ENCODE results near the gene RNF44. TPM values are rescaled to one million over a fixed set of nuclear protein-coding genes. Genes with fewer than 3 reads are reported as not detected.

RNF44 gene
- total and polyA plus RNA-seq, 2 of the 13 experiments (the other 11 are each of a cell fraction or from before 2014, with no cell fraction given), result 9.2 to 16.8 TPM

DNA sequence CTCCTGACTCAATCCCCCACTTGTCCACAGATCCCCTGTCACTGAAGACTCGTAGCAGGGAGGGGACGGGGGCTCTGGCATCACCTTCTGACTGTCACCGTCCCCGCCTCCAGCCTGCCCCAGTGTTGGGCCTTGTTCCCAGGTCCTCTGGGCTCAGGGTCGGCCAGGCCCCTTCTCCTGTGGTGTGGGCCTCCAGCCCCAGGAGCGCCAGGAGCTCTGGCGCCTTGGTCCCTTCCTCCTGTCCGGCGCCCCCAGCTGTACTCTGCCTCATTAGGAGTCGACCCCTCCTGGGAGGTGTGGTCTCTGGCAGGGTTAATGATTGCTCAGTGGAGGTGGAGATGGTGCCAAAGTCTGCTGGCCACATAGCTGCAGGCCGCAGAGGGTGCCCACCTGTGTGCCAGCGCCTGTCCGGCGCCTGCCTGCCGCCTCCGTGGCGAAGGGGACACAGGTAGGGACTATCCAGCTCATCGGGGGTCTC is 11.8 kb upstream of the RNF44 start, which contains the start of gene CDHR2 (continued):
- TF ChIP-seq, protein P1, sequence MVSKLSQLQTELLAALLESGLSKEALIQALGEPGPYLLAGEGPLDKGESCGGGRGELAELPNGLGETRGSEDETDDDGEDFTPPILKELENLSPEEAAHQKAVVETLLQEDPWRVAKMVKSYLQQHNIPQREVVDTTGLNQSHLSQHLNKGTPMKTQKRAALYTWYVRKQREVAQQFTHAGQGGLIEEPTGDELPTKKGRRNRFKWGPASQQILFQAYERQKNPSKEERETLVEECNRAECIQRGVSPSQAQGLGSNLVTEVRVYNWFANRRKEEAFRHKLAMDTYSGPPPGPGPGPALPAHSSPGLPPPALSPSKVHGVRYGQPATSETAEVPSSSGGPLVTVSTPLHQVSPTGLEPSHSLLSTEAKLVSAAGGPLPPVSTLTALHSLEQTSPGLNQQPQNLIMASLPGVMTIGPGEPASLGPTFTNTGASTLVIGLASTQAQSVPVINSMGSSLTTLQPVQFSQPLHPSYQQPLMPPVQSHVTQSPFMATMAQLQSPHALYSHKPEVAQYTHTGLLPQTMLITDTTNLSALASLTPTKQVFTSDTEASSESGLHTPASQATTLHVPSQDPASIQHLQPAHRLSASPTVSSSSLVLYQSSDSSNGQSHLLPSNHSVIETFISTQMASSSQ (IDR thresholded peaks at IDR 0.05; ENCODE audit: low read depth), result peak; percentile 92
- TF ChIP-seq, protein P1 (CRISPR knock-in tag; IDR thresholded peaks at IDR 0.05; ENCODE audit: borderline replicate concordance), result peak; percentile 95
- TF ChIP-seq ZNF790 (CRISPR knock-in tag; IDR thresholded peaks at IDR 0.05; ENCODE audit: borderline replicate concordance) (0 out of 2 replicates have a peak, but pooled peaks have one; percentile 22), ZNF317 (CRISPR knock-in tag; IDR thresholded peaks at IDR 0.05) (0 out of 2 replicates have a peak, but pooled peaks have one; percentile 7), TAF1 (CRISPR knock-in tag; IDR thresholded peaks at IDR 0.05) (peak; percentile 50; the same call in 1 of the 2 replicates), ZBTB42 (CRISPR knock-in tag; IDR thresholded peaks at IDR 0.05) (no peak), ZNF292 (CRISPR knock-in tag; IDR thresholded peaks at IDR 0.05; ENCODE audit: borderline replicate concordance, low read depth) (0 out of 2 replicates have a peak, but pooled peaks have one; percentile 16), AKAP8 (CRISPR knock-in tag; IDR thresholded peaks at IDR 0.05) (no peak), SRSF1 (optimal IDR thresholded peaks at IDR 0.05; ENCODE audit: low read depth, low read length) (no peak), GTF3A (CRISPR knock-in tag; conservative IDR thresholded peaks at IDR 0.05) (0 out of 2 replicates have a peak, but pooled peaks have one; percentile 67), DR1 (CRISPR knock-in tag; IDR thresholded peaks at IDR 0.05) (peak; percentile 77), MXD1 (CRISPR knock-in tag; IDR thresholded peaks at IDR 0.05) (0 out of 2 replicates have a peak, but pooled peaks have one; percentile 14), ZNF761 (CRISPR knock-in tag; conservative IDR thresholded peaks at IDR 0.05) (0 out of 2 replicates have a peak, but pooled peaks have one; percentile 87)
- TF ChIP-seq, protein P2, sequence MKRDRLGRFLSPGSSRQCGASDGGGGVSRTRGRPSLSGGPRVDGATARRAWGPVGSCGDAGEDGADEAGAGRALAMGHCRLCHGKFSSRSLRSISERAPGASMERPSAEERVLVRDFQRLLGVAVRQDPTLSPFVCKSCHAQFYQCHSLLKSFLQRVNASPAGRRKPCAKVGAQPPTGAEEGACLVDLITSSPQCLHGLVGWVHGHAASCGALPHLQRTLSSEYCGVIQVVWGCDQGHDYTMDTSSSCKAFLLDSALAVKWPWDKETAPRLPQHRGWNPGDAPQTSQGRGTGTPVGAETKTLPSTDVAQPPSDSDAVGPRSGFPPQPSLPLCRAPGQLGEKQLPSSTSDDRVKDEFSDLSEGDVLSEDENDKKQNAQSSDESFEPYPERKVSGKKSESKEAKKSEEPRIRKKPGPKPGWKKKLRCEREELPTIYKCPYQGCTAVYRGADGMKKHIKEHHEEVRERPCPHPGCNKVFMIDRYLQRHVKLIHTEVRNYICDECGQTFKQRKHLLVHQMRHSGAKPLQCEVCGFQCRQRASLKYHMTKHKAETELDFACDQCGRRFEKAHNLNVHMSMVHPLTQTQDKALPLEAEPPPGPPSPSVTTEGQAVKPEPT (CRISPR knock-in tag; IDR thresholded peaks at IDR 0.05; ENCODE audit: low read depth), result 0 out of 2 replicates have a peak, but pooled peaks have one; percentile 52
- TF ChIP-seq, protein P3, sequence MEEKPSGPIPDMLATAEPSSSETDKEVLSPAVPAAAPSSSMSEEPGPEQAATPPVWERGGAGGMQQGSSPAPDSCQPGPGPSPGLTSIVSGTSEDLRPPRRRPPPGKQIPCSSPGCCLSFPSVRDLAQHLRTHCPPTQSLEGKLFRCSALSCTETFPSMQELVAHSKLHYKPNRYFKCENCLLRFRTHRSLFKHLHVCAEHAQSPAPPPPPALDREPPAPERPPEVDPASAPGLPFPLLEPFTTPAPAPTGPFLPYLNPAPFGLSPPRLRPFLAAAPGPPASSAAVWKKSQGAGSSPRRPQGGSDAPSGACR (CRISPR knock-in tag; IDR thresholded peaks at IDR 0.05), result no peak
- TF ChIP-seq, protein P4, sequence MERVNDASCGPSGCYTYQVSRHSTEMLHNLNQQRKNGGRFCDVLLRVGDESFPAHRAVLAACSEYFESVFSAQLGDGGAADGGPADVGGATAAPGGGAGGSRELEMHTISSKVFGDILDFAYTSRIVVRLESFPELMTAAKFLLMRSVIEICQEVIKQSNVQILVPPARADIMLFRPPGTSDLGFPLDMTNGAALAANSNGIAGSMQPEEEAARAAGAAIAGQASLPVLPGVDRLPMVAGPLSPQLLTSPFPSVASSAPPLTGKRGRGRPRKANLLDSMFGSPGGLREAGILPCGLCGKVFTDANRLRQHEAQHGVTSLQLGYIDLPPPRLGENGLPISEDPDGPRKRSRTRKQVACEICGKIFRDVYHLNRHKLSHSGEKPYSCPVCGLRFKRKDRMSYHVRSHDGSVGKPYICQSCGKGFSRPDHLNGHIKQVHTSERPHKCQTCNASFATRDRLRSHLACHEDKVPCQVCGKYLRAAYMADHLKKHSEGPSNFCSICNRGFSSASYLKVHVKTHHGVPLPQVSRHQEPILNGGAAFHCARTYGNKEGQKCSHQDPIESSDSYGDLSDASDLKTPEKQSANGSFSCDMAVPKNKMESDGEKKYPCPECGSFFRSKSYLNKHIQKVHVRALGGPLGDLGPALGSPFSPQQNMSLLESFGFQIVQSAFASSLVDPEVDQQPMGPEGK (CRISPR knock-in tag; IDR thresholded peaks at IDR 0.05), result peak; percentile 70
- TF ChIP-seq, protein P5, sequence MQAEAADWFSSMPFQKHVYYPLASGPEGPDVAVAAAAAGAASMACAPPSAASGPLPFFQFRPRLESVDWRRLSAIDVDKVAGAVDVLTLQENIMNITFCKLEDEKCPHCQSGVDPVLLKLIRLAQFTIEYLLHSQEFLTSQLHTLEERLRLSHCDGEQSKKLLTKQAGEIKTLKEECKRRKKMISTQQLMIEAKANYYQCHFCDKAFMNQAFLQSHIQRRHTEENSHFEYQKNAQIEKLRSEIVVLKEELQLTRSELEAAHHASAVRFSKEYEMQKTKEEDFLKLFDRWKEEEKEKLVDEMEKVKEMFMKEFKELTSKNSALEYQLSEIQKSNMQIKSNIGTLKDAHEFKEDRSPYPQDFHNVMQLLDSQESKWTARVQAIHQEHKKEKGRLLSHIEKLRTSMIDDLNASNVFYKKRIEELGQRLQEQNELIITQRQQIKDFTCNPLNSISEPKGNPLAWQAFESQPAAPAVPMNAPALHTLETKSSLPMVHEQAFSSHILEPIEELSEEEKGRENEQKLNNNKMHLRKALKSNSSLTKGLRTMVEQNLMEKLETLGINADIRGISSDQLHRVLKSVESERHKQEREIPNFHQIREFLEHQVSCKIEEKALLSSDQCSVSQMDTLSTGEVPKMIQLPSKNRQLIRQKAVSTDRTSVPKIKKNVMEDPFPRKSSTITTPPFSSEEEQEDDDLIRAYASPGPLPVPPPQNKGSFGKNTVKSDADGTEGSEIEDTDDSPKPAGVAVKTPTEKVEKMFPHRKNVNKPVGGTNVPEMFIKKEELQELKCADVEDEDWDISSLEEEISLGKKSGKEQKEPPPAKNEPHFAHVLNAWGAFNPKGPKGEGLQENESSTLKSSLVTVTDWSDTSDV (CRISPR knock-in tag; IDR thresholded peaks at IDR 0.05), result no peak

Data from HepG2 (cell line).